Measurements from ENCODE around the gene PIGH. TPM values are rescaled to one million over a fixed set of nuclear protein-coding genes. Genes with fewer than 3 reads are reported as not detected.

The PIGH gene
- total and polyA plus RNA-seq, 2 of the 13 experiments (the other 11 are each of a cell fraction or from before 2014, with no cell fraction given) = 30.0 to 43.5 TPM

DNA sequence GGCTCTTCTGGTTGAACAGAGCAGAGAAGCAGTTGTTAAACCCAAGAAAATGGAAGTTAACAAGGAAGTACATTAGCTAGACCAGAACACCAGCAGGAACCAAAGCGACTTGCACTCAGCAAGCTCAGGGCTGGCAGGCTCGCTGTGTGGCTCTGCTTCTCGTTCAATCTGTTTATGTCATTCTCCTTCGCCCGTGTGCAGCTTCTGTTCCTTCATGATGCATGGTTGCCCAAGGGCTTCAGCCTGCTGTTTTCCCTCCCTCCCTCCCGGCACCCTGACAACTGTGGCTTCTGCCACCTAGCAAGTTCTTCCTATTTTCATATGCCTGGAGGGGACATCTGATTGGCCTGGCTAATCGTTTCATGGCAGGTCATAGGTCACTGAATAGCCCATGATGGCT, 25.3 kb downstream of the PIGH start:
- H3K27ac ChIP-seq (ENCODE audit: extremely low read length, insufficient read depth, low read length) = no peak overlapping the region
- intact Hi-C loops (cut with micrococcal nuclease; ENCODE audit: unreplicated experiment) (loop anchor here (5.0 kb wide), 1 partner anchor 1218 kb away; no protein-coding TSS in a partner anchor), in situ Hi-C loops (cut with HindIII; ENCODE audit: extremely low pct_ligation_motif_present, low pct_unique_long_range_greater_than_20kb) (no loop called here)
- ChIA-PET POLR2A (no interaction called here), CTCF (ENCODE audit: low intra/inter-chr PET ratio, low total read pairs) (no interaction called here)
- no peak for DNase-seq (ENCODE audit: low spot score)
- peaks cover 14% of the 10 kb centered on the region for H3K4me1 ChIP-seq (ENCODE audit: insufficient read depth, low read length)
- no peaks in the 10 kb centered on the region for H4K20me1 ChIP-seq (ENCODE audit: insufficient read depth, low read length)
- H3K27me3 ChIP-seq (ENCODE audit: control insufficient read depth in 1 of 2, insufficient read depth in 2 of 2, low read length in 2 of 2) = no peaks in the 10 kb centered on the region
- no peak for FAIRE-seq
- TF ChIP-seq CENPX (CRISPR knock-in tag; IDR thresholded peaks at IDR 0.05) (no peak), NR2F2 (IDR thresholded peaks at IDR 0.05; ENCODE audit: borderline replicate concordance, low read depth) (no peak), SOX5 (CRISPR knock-in tag; IDR thresholded peaks at IDR 0.05; ENCODE audit: borderline replicate concordance) (no peak), ZNF124 (CRISPR knock-in tag; IDR thresholded peaks at IDR 0.05) (no peak), JUNB (CRISPR knock-in tag; IDR thresholded peaks at IDR 0.05; ENCODE audit: borderline replicate concordance) (no peak), SMYD3 (CRISPR knock-in tag; IDR thresholded peaks at IDR 0.05) (no peak), PHF20 (CRISPR knock-in tag; IDR thresholded peaks at IDR 0.05) (no peak)
- TF ChIP-seq, protein P1, sequence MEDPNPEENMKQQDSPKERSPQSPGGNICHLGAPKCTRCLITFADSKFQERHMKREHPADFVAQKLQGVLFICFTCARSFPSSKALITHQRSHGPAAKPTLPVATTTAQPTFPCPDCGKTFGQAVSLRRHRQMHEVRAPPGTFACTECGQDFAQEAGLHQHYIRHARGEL (CRISPR knock-in tag; IDR thresholded peaks at IDR 0.05) = no peak
- TF ChIP-seq, protein P2, sequence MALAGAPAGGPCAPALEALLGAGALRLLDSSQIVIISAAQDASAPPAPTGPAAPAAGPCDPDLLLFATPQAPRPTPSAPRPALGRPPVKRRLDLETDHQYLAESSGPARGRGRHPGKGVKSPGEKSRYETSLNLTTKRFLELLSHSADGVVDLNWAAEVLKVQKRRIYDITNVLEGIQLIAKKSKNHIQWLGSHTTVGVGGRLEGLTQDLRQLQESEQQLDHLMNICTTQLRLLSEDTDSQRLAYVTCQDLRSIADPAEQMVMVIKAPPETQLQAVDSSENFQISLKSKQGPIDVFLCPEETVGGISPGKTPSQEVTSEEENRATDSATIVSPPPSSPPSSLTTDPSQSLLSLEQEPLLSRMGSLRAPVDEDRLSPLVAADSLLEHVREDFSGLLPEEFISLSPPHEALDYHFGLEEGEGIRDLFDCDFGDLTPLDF (CRISPR knock-in tag; IDR thresholded peaks at IDR 0.05) = no peak
- no peak for ATAC-seq
- no peak overlapping the region for H2AFZ ChIP-seq (ENCODE audit: low read length)
- H3K9me3 ChIP-seq (ENCODE audit: low read length) = no peaks in the 10 kb centered on the region
- no peak overlapping the region for H3K4me2 ChIP-seq (ENCODE audit: low read depth, low read length)
- H3K9ac ChIP-seq (ENCODE audit: insufficient read depth, low read depth, low read length) = no peak overlapping the region
- peaks cover 0 to 3% of the 10 kb centered on the region in 2 experiments; a peak in 1 of 5 replicates for H3K36me3 ChIP-seq (replicated peaks in 1 of 2; ENCODE audit: control insufficient read depth in 1 of 2, insufficient read depth in 2 of 2, low read length in 2 of 2)
- no TSS peak for BruUV-seq (replicated peaks)
- no peaks in the 10 kb centered on the region for H3K79me2 ChIP-seq (ENCODE audit: insufficient read depth, low read length)
- H3K4me3 ChIP-seq (replicated peaks in 1 of 3; ENCODE audit: insufficient read depth in 1 of 3, low read depth in 2 of 3, low read length in 3 of 3) = no peak overlapping the region
- WGBS (ENCODE audit: low lambda C conversion rate) = 88% methylated on average over 7 of the region's 7 CpGs

Data from HepG2 (cell line).